Loucy (cell line): ENCODE measurements around the gene CCDC92.

Source experiments
- EZH2phosphoT487 ChIP-seq: fragments of 200-600 bp; IDR thresholded peaks from 2 replicates; pipeline ENCODE4 v1.6.1; 2018; ENCODE audit warnings: antibody characterized with exemption, mild to moderate bottlenecking, moderate library complexity, borderline replicate concordance
- TF ChIP-seq, protein P1 (sequence below): fragments of 200-600 bp; sonication (generic); conservative IDR thresholded peaks from 2 replicates; pipeline ENCODE4 v1.5.1; 2014; ENCODE audit warnings: mild to moderate bottlenecking, antibody characterized with exemption, low read length

DNA sequence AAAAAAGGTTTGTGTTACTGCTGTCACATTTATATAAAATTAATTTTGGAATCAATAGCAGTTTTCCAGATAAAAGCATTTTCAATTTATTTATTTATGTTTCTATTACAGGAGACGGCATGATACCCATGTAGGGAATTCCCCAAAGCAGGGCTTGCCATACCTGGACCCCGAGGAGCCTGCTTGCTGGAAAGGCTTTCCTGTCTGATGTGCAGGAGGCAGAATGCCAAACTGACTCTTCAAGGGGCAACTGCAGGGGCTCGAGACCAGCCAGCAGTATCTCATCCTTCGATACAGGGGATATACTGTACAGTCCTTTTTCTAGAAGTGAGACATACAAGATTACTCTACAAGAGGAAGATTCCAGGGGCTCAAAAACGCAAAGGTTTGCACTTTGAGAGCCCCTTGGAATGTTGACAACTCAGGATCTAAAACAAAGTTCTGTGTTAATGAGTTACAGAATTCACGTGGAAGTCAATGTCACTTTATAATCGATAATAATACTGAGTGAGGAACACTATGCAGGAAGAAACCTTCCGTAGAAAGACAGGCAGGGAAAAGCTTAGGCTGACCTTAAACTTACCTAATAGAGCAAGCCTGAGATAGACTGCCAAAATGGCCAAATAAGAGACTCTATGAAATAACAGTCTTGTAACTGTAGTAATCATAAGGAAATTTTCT lies 38.9 kb upstream of the CCDC92 start:
- TF ChIP-seq, protein P1, sequence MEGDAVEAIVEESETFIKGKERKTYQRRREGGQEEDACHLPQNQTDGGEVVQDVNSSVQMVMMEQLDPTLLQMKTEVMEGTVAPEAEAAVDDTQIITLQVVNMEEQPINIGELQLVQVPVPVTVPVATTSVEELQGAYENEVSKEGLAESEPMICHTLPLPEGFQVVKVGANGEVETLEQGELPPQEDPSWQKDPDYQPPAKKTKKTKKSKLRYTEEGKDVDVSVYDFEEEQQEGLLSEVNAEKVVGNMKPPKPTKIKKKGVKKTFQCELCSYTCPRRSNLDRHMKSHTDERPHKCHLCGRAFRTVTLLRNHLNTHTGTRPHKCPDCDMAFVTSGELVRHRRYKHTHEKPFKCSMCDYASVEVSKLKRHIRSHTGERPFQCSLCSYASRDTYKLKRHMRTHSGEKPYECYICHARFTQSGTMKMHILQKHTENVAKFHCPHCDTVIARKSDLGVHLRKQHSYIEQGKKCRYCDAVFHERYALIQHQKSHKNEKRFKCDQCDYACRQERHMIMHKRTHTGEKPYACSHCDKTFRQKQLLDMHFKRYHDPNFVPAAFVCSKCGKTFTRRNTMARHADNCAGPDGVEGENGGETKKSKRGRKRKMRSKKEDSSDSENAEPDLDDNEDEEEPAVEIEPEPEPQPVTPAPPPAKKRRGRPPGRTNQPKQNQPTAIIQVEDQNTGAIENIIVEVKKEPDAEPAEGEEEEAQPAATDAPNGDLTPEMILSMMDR, result no peak
- TF ChIP-seq EZH2phosphoT487, result no peak
